HG03565 (cell line): ENCODE results near the gene KIF27.
A peak's percentile ranks its signal among the peaks of the same experiment; 100 is the strongest.
"Not testable (repeated sequence)": the region's sequence is repeated elsewhere in the genome, so short reads cannot be mapped to it uniquely, and the experiment has no call there.

Experiments used
- ATAC-seq: cut with Tn5 transposase; IDR thresholded peaks from one replicate; pipeline ENCODE4 v1.9.1; 2021; ENCODE audit warnings: mild to moderate bottlenecking, moderate library complexity; ENCODE audit not compliant: unreplicated experiment

The KIF27 gene

GRCh38 chr9:83934569-83935275 lies 13.5 kb upstream of the KIF27 start:
- ATAC-seq = no peak

GRCh38 chr9:83933790-83934189 lies 12.6 kb upstream of the KIF27 start:
- ATAC-seq = no peak

GRCh38 chr9:83932851-83933250 lies 11.6 kb upstream of the KIF27 start:
- ATAC-seq = no peak

GRCh38 chr9:83932011-83932410 lies 10.8 kb upstream of the KIF27 start:
- ATAC-seq = no peak

- no peak for ATAC-seq
These were observed 9.6 kb upstream of the KIF27 start for GRCh38 chr9:83930881-83931280.

- no peak for ATAC-seq
These were observed 6.4 kb upstream of the KIF27 start for GRCh38 chr9:83927591-83927990.

GRCh38 chr9:83920469-83920926 lies 734 bp downstream of the KIF27 start:
- ATAC-seq = peak; percentile 3

- ATAC-seq = no peak
These were observed 2.1 kb downstream of the KIF27 start for GRCh38 chr9:83919111-83919510.

GRCh38 chr9:83912194-83912593 lies 9.0 kb downstream of the KIF27 start:
- ATAC-seq = not testable (repeated sequence)

- no peak for ATAC-seq
These were observed 15.1 kb downstream of the KIF27 start for GRCh38 chr9:83906144-83906543.

GRCh38 chr9:83900615-83901014 lies 20.6 kb downstream of the KIF27 start:
- not testable (repeated sequence) for ATAC-seq

- ATAC-seq = not testable (repeated sequence)
These were observed 26.9 kb downstream of the KIF27 start for GRCh38 chr9:83894301-83894700.

GRCh38 chr9:83886498-83886897 lies 34.7 kb downstream of the KIF27 start:
- ATAC-seq = not testable (repeated sequence)

GRCh38 chr9:83885559-83886240 lies 35.5 kb downstream of the KIF27 start:
- not testable (repeated sequence) for ATAC-seq

GRCh38 chr9:83881687-83882408 lies 39.4 kb downstream of the KIF27 start:
- ATAC-seq = not testable (repeated sequence)

- not testable (repeated sequence) for ATAC-seq
These were observed 45.7 kb downstream of the KIF27 start for GRCh38 chr9:83875559-83875958.

GRCh38 chr9:83849895-83850294 lies 71.3 kb downstream of the KIF27 start:
- peak; percentile 78 for ATAC-seq

- ATAC-seq = not testable (repeated sequence)
These were observed 84.1 kb downstream of the KIF27 start for GRCh38 chr9:83837070-83837643.

GRCh38 chr9:83830426-83831071 lies 90.7 kb downstream of the KIF27 start:
- not testable (repeated sequence) for ATAC-seq

- not testable (repeated sequence) for ATAC-seq
These were observed 96.1 kb downstream of the KIF27 start for GRCh38 chr9:83824986-83825623.
